Measurements from ENCODE around the gene DNAH2. TPM values are rescaled to one million over a fixed set of nuclear protein-coding genes. Genes with fewer than 3 reads are reported as not detected.
A peak's percentile ranks its signal among the peaks of the same experiment; 100 is the strongest.

Gene DNAH2
- total and polyA plus RNA-seq, 2 of the 13 experiments (the other 11 are each of a cell fraction or from before 2014, with no cell fraction given) = not detected

DNA sequence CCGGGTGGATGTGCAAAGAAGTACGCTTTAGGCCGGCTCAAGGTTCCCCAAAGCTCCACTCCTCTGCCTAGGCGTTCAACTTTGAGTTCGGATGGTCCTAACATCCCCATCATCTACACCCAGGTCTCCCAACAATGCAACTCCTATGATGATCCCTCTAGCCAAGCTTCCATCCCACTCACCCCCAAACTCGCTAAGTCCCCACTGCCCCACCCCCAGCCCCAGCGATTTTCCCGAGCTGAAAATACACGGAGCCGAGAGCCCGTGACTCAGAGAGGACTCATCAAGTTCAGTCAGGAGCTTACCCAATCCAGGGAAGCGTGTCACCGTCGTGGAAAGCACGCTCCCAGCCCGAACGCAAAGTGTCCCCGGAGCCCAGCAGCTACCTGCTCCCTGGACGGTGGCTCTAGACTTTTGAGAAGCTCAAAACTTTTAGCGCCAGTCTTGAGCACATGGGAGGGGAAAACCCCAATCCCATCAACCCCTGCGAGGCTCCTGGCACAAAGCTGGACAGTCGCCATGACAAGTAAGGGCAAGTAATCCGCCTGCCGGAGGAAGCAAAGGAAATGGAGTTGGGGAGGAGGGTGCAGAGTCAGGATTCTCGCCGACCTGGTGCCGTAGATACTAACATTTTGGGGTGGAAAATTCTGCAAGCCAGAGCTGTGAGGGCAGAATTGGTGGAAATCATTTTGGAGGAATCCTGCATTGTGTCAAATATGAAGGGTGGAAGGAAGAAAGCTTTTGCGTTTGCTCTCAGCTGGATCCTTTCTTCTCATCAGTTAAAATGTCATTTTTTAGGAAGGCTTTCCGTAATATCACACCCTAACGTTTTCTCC lies 30.3 kb upstream of the DNAH2 start, which contains the start of gene TP53 (continued):
- TF ChIP-seq, protein P1, sequence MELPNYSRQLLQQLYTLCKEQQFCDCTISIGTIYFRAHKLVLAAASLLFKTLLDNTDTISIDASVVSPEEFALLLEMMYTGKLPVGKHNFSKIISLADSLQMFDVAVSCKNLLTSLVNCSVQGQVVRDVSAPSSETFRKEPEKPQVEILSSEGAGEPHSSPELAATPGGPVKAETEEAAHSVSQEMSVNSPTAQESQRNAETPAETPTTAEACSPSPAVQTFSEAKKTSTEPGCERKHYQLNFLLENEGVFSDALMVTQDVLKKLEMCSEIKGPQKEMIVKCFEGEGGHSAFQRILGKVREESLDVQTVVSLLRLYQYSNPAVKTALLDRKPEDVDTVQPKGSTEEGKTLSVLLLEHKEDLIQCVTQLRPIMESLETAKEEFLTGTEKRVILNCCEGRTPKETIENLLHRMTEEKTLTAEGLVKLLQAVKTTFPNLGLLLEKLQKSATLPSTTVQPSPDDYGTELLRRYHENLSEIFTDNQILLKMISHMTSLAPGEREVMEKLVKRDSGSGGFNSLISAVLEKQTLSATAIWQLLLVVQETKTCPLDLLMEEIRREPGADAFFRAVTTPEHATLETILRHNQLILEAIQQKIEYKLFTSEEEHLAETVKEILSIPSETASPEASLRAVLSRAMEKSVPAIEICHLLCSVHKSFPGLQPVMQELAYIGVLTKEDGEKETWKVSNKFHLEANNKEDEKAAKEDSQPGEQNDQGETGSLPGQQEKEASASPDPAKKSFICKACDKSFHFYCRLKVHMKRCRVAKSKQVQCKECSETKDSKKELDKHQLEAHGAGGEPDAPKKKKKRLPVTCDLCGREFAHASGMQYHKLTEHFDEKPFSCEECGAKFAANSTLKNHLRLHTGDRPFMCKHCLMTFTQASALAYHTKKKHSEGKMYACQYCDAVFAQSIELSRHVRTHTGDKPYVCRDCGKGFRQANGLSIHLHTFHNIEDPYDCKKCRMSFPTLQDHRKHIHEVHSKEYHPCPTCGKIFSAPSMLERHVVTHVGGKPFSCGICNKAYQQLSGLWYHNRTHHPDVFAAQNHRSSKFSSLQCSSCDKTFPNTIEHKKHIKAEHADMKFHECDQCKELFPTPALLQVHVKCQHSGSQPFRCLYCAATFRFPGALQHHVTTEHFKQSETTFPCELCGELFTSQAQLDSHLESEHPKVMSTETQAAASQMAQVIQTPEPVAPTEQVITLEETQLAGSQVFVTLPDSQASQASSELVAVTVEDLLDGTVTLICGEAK (IDR thresholded peaks at IDR 0.05) = no peak
- TF ChIP-seq, protein P1 (CRISPR knock-in tag; IDR thresholded peaks at IDR 0.05) = peak; percentile 47; the same call in 1 of the 2 replicates
- TF ChIP-seq POLR2A (IDR thresholded peaks at IDR 0.05; ENCODE audit: insufficient read depth in 1 of 2, low read depth in 2 of 2, low read length in 2 of 2) = peak; percentile 97 to 98
- no peak for TF ChIP-seq ZFP1 (CRISPR knock-in tag; IDR thresholded peaks at IDR 0.05)
- TF ChIP-seq, protein P2, sequence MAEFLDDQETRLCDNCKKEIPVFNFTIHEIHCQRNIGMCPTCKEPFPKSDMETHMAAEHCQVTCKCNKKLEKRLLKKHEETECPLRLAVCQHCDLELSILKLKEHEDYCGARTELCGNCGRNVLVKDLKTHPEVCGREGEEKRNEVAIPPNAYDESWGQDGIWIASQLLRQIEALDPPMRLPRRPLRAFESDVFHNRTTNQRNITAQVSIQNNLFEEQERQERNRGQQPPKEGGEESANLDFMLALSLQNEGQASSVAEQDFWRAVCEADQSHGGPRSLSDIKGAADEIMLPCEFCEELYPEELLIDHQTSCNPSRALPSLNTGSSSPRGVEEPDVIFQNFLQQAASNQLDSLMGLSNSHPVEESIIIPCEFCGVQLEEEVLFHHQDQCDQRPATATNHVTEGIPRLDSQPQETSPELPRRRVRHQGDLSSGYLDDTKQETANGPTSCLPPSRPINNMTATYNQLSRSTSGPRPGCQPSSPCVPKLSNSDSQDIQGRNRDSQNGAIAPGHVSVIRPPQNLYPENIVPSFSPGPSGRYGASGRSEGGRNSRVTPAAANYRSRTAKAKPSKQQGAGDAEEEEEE (CRISPR knock-in tag; IDR thresholded peaks at IDR 0.05; ENCODE audit: borderline replicate concordance) = no peak
- TF ChIP-seq MBD4 (IDR thresholded peaks at IDR 0.05; ENCODE audit: borderline replicate concordance, low read length) = no peak
- TF ChIP-seq KDM5A (IDR thresholded peaks at IDR 0.05; ENCODE audit: borderline replicate concordance, low read length) = peak; percentile 32
- 0 out of 2 replicates have a peak, but pooled peaks have one; percentile 64 for TF ChIP-seq ZNF431 (CRISPR knock-in tag; IDR thresholded peaks at IDR 0.05; ENCODE audit: borderline replicate concordance, low read depth)
- TF ChIP-seq, protein P3, sequence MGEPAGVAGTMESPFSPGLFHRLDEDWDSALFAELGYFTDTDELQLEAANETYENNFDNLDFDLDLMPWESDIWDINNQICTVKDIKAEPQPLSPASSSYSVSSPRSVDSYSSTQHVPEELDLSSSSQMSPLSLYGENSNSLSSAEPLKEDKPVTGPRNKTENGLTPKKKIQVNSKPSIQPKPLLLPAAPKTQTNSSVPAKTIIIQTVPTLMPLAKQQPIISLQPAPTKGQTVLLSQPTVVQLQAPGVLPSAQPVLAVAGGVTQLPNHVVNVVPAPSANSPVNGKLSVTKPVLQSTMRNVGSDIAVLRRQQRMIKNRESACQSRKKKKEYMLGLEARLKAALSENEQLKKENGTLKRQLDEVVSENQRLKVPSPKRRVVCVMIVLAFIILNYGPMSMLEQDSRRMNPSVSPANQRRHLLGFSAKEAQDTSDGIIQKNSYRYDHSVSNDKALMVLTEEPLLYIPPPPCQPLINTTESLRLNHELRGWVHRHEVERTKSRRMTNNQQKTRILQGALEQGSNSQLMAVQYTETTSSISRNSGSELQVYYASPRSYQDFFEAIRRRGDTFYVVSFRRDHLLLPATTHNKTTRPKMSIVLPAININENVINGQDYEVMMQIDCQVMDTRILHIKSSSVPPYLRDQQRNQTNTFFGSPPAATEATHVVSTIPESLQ (CRISPR knock-in tag; conservative IDR thresholded peaks at IDR 0.05) = no peak
- TF ChIP-seq, protein P4, sequence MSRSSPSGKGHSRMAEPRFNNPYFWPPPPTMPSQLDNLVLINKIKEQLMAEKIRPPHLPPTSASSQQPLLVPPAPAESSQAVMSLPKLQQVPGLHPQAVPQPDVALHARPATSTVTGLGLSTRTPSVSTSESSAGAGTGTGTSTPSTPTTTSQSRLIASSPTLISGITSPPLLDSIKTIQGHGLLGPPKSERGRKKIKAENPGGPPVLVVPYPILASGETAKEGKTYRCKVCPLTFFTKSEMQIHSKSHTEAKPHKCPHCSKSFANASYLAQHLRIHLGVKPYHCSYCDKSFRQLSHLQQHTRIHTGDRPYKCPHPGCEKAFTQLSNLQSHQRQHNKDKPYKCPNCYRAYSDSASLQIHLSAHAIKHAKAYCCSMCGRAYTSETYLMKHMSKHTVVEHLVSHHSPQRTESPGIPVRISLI (CRISPR knock-in tag; IDR thresholded peaks at IDR 0.05; ENCODE audit: borderline replicate concordance) = no peak
- TF ChIP-seq, protein P5, sequence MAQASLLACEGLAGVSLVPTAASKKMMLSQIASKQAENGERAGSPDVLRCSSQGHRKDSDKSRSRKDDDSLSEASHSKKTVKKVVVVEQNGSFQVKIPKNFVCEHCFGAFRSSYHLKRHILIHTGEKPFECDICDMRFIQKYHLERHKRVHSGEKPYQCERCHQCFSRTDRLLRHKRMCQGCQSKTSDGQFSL (CRISPR knock-in tag; IDR thresholded peaks at IDR 0.05) = no peak
- TF ChIP-seq ZNF788 (CRISPR knock-in tag; IDR thresholded peaks at IDR 0.05; ENCODE audit: borderline replicate concordance) = 0 out of 2 replicates have a peak, but pooled peaks have one; percentile 49
- TF ChIP-seq ZNF547 (CRISPR knock-in tag; IDR thresholded peaks at IDR 0.05) = no peak; the same call in 1 of the 2 replicates
